ENCODE measurements around the gene ZFHX3.

The ZFHX3 gene

GRCh38 chr16:72952811-72953271, 95.1 kb downstream of the ZFHX3 start:
- no peak for TF ChIP-seq CTCF (IDR thresholded peaks at IDR 0.05)
- H3K4me3 ChIP-seq = peak overlapping the region; percentile 25 to 30
- peaks cover 0 to 87% (median 27%) of the 10 kb centered on the region in 4 donors for H3K4me1 ChIP-seq
- no peaks in the 10 kb centered on the region for H3K27me3 ChIP-seq
- DNase-seq = no peak
- peak overlapping the region; percentile 74 to 87 for H3K27ac ChIP-seq
- no peaks in the 10 kb centered on the region for H3K9me3 ChIP-seq
- intact Hi-C loops (cut with DNase I; ENCODE audit: low total_unique reads) = no loop called here
- H3K36me3 ChIP-seq = peaks cover 19 to 31% (median 25%) of the 10 kb centered on the region in 3 donors

- no peaks in the 10 kb centered on the region for H3K27me3 ChIP-seq
- TF ChIP-seq CTCF (IDR thresholded peaks at IDR 0.05) = no peak
- peak overlapping the region; percentile 74 to 87 for H3K27ac ChIP-seq
- intact Hi-C loops (cut with DNase I; ENCODE audit: low total_unique reads) = no loop called here
- H3K4me1 ChIP-seq = peaks cover 0 to 91% (median 30%) of the 10 kb centered on the region in 4 donors
- peak overlapping the region; percentile 25 to 30 for H3K4me3 ChIP-seq
- H3K9me3 ChIP-seq = no peaks in the 10 kb centered on the region
- H3K36me3 ChIP-seq = peaks cover 14 to 27% (median 21%) of the 10 kb centered on the region in 3 donors
- peak in 1 of 2 donors; percentile 75 for DNase-seq
These were observed 95.5 kb downstream of the ZFHX3 start for GRCh38 chr16:72952404-72952803.

- no peak for DNase-seq
- peaks cover 9 to 22% (median 16%) of the 10 kb centered on the region in 3 donors for H3K36me3 ChIP-seq
- intact Hi-C loops (cut with DNase I; ENCODE audit: low total_unique reads) = no loop called here
- H3K4me3 ChIP-seq = no peak overlapping the region
- H3K27ac ChIP-seq = peak overlapping the region; percentile 74 to 87
- no peak for TF ChIP-seq CTCF (IDR thresholded peaks at IDR 0.05)
- H3K27me3 ChIP-seq = no peaks in the 10 kb centered on the region
- H3K9me3 ChIP-seq = no peaks in the 10 kb centered on the region
- peaks cover 0 to 96% (median 33%) of the 10 kb centered on the region in 4 donors for H3K4me1 ChIP-seq
These were observed 96.0 kb downstream of the ZFHX3 start for GRCh38 chr16:72951916-72952315.

- Histone ChIP-seq H3K4me1 (peaks cover 0 to 97% (median 42%) of the 10 kb centered on the region in 4 donors), H3K4me3 (no peak overlapping the region), H3K9me3 (no peaks in the 10 kb centered on the region), H3K27ac (peak overlapping the region; percentile 74 to 87), H3K36me3 (peaks cover 8 to 22% (median 15%) of the 10 kb centered on the region in 3 donors), H3K27me3 (no peaks in the 10 kb centered on the region)
- intact Hi-C loops (cut with DNase I; ENCODE audit: low total_unique reads) = no loop called here
- TF ChIP-seq CTCF (IDR thresholded peaks at IDR 0.05) = no peak
- DNase-seq = no peak
These were observed 97.3 kb downstream of the ZFHX3 start for GRCh38 chr16:72950669-72951068.

- TF ChIP-seq CTCF (IDR thresholded peaks at IDR 0.05) = no peak
- Histone ChIP-seq H3K4me3 (no peak overlapping the region), H3K36me3 (peaks cover 8 to 22% (median 15%) of the 10 kb centered on the region in 3 donors), H3K27me3 (no peaks in the 10 kb centered on the region), H3K9me3 (no peaks in the 10 kb centered on the region), H3K27ac (peak overlapping the region; percentile 84 to 87), H3K4me1 (peaks cover 0 to 97% (median 40%) of the 10 kb centered on the region in 4 donors)
- intact Hi-C loops (cut with DNase I; ENCODE audit: low total_unique reads) = loop anchor here (5.0 to 10.0 kb wide), 2 partner anchors 39 to 106 kb away; no protein-coding TSS in a partner anchor
- peak in 1 of 2 donors; percentile 32 for DNase-seq
These were observed 99.6 kb downstream of the ZFHX3 start for GRCh38 chr16:72948238-72948829.
